Left kidney (tissue), 2 donors: Measurements from ENCODE around the gene BIVM. TPM values are rescaled to one million over a fixed set of nuclear protein-coding genes. Genes with fewer than 3 reads are reported as not detected.
A peak's percentile ranks its signal among the peaks of the same experiment; 100 is the strongest.

Experiments
- DNase-seq: peaks from one replicate; pipeline ENCODE4 v3.0.0-alpha.2; 2013
- polyA plus RNA-seq: library from polyadenylated mRNA; unstranded; fragments of 120-200 nt; gene quantifications from one replicate; pipeline ENCODE4 v1.2.1, GENCODE V29; 2013; ENCODE audit not compliant: insufficient read length

The BIVM gene
- polyA plus RNA-seq, 1 donor = 78.5 TPM

DNA sequence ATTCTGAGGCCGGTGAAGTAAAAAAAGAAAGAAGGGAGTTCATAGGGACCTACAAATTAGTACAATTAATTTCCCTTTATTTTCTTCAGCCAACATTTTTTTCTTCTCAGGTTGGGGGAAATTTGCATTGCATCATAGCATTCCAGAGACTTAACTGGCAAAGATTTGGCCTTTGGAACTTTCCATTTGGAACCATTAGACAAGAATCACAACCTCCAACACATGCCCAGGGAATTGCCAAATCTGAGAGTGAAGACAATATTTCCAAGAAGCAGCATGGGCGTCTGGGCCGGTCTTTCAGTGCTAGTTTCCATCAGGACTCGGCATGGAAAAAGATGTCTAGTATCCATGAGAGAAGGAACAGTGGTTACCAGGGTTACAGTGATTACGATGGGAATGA, 40.5 kb downstream of the BIVM start:
- no peak for DNase-seq

- DNase-seq = no peak
Observed at GRCh38 chr13:102845289-102845629, 46.3 kb downstream of the BIVM start.

GRCh38 chr13:102845630-102846260, 46.8 kb downstream of the BIVM start, which contains the start of gene ERCC5:
Gene ERCC5, plus strand, starts transcription at chr13:102846032. Its CDS starts 235 bp downstream, at chr13:102846267.
- DNase-seq = peak; percentile 95

DNA sequence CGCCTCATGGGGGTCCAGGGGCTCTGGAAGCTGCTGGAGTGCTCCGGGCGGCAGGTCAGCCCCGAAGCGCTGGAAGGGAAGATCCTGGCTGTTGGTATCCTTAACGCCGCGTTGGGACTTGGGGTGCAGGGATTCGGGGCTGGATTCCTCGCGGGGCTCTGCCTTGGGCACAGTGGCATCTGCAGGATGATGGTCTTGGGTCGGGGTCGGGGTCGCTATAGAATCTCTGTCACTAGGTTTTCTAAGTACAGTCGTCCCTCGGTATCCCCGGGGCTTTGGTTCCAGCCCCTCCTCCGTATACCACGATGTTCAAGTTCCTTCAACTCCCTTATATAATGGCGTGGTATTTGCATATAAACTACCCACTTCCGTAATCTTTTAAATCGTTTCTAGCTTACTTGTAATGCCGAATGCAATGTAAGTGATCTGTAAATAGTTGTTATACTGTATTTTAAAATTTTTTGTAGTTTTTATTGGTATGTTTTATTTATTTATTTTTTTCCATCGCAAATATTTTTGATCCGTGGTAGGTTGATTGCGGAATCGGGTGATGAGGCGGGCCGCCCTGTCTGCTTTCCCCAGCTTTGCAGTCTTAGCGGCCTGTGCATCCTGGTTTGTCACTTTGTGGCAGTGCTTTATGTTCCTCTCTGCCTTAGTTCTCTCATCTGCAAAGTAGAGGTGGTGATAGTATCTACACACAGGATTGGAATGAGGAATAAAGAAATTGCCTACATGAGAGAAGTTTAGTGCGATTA, 47.5 kb downstream of the BIVM start:
- DNase-seq = peak; percentile 35

DNA sequence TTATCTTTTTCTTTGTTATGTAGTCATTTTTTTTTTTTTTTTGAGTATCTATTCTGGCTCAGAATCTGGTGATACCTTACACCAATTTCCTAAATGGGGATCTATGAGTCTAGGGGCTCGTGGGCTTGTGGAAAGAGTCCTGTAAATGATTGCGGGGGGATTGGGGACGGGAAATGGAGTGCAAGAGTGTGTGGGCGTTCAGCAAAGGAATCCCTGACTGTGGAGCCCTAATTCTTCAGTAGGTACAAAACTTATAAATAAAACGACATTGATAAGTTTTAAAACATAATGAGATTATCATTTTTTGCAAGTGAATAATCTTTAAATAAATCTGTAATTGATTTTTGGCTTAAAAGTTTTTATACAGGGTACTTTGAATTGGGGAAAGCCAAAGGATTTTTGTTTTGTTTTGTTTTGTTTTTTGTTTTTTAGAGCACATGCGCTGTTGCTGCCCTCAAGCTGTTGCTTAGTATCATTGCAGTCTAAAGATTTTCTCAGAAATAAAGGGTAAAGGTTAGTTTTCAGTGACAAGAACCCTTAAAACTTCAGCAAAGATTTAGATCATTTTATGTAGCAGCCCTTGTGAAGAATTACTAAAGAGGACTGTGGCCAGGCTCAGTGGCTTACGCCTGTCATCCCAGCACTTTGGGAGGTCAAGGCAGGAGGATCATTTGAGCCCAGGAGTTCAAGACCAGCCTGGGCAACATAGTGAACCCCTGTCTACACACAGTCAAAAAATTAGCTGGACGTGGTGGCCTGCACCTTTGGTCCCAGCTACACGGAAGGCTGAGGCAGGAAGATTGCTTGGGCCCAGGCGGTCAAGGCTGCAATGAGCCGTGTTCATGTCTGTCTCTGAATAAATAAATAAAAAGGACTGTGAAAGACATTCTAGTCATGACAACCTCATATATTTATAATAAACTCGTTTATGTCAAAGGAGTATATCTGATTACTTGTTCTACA, 48.6 kb downstream of the BIVM start:
- DNase-seq = peak; percentile 50

- DNase-seq = no peak
Observed at GRCh38 chr13:102848956-102849355, 50.0 kb downstream of the BIVM start.

- no peak for DNase-seq
Observed at GRCh38 chr13:102852556-102852955, 53.6 kb downstream of the BIVM start.

- no peak for DNase-seq
Observed at GRCh38 chr13:102854675-102855074, 55.8 kb downstream of the BIVM start.

GRCh38 chr13:102856557-102856956, 57.6 kb downstream of the BIVM start:
- no peak for DNase-seq

DNA sequence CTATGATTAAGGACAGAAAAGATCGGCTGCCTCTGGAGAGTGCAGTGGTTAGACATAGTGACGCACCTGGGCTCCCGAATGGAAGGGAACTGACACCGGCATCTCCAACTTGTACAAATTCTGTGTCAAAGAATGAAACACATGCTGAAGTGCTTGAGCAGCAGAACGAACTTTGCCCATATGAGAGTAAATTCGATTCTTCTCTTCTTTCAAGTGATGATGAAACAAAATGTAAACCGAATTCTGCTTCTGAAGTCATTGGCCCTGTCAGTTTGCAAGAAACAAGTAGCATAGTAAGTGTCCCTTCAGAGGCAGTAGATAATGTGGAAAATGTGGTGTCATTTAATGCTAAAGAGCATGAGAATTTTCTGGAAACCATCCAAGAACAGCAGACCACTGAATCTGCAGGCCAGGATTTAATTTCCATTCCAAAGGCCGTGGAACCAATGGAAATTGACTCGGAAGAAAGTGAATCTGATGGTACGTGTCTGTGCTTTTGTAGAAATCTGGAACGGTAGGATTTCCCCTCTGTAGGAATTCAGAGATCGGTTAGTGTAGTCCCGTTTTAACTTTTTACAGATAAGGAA, 63.8 kb downstream of the BIVM start:
- DNase-seq = no peak

DNA sequence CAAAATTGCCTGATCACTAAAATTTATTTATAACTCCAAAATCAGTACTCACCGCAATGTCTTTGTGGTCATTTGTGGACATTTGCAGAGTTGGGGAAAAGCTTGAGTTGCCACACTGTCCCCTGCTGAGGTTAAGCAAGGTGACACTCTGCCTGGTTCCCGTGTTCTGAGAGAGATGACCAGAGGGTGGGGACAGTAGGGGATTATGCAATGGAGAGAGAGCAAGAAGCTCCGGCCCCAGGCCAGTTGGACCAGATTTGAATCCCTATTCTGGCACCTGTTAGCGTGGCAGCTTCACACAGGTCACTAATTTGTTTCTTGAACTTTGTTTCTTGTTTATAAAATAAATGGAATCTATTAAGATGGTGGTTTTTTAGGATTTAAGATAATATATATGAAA, 64.7 kb downstream of the BIVM start:
- DNase-seq = no peak

GRCh38 chr13:102868366-102868936, 69.5 kb downstream of the BIVM start:
- DNase-seq = no peak

DNA sequence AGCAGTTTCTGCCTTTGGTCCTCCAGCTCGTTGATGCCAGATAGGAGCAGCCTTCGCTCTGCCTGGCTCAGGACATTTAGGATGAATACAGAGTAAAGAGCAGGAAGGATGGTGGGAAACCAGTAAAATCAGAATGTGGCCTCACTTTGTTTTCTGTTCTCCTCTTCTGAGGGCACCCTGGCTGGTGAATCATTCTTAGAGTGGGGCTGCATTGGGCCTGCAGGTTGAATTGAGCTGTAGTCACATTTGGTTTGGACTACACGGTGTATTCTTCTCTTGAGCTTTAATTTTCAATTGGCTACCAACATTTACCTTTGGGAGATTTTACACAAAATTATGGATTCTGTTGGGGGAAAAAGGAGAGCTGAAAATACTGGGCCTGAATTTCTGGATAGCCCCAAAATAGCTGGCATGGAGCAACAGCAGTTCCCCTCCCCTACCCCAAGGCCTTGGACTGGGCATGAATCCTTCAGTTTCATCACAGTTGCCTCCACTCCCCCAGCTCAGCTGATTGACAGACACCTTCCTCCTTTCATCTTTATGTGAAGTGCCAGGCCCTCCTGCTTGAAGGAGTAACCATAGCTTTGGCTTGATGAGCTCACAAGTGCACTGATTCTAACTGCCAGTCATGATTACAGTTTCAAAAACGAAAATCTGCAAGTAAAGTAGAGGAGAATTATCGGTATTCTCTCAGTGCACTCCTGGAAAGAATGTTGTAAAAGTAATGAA, 71.2 kb downstream of the BIVM start:
- DNase-seq = no peak

GRCh38 chr13:102870677-102871415, 71.9 kb downstream of the BIVM start:
- peak; percentile 55 for DNase-seq

- no peak for DNase-seq
Observed at GRCh38 chr13:102872131-102872530, 73.2 kb downstream of the BIVM start.

DNA sequence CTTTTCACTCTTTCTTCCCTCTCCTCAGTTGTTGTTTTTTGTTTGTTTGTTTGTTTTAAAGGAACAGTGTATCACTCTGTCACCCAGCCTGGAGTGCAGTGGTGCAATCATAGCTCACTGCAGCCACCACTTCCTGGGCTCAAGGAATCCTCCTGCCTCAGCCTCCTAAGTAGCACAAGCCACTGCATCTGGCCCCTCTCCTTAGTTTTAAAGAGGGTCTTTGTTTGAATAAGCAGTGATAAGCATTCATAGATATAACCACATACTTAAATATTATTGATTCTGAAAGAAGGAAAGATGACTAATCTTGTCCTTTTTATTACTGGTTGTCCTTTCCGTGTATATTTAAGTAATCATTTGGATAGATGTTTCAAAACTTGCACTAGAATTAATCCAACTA, 73.6 kb downstream of the BIVM start:
- DNase-seq = no peak

- DNase-seq = no peak
Observed at GRCh38 chr13:102873653-102874052, 74.7 kb downstream of the BIVM start.

GRCh38 chr13:102875256-102875655, 76.3 kb downstream of the BIVM start:
- DNase-seq = no peak

DNA sequence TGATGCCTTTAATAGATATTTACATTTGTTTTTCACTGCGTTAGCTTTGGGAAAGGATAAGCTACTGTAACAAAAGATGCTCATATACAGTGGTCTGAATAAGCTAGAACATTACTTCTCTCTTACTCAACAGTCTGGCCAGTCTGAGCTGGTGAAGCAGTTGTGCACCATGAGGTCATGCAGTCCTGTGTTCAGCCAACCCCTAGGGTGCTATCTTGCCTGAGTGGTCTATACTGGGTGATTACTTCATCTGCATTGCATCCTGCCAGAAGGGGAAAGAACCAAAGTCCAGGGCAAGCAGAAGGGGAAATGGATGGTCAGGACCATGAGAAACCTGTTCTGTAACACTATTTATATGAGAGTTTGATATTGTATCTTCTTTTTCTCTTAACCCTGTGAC, 78.4 kb downstream of the BIVM start:
- DNase-seq = no peak

DNA sequence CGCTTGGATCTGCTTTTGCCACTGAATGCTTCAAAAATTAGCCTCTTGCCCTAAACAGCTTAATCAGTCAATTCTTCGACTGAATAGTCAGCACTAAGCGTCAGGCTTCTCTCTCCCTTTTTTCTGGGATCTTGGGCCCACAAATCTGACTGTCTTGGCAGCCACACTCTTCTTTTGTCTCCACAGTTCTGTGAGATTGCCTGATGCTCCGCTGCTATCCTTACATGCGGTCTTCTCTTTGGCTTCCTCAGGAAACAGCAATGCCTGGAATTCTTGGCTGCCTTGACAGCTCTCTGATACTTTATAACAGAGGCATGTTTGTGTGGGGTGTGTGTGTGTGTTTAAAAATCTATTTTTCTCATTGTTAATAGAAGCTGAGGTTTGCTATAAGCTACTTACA, 79.6 kb downstream of the BIVM start:
- no peak for DNase-seq
